NCI-H2171 (cell line): ENCODE data around the gene ZSWIM5.
"Not testable (repeated sequence)": the region's sequence is repeated elsewhere in the genome, so short reads cannot be mapped to it uniquely, and the experiment has no call there.

ENCODE experiments used
- DNase-seq: peaks from one replicate; lab custom pipeline; 2025; lab: John Stamatoyannopoulos, UW

The ZSWIM5 gene

DNA sequence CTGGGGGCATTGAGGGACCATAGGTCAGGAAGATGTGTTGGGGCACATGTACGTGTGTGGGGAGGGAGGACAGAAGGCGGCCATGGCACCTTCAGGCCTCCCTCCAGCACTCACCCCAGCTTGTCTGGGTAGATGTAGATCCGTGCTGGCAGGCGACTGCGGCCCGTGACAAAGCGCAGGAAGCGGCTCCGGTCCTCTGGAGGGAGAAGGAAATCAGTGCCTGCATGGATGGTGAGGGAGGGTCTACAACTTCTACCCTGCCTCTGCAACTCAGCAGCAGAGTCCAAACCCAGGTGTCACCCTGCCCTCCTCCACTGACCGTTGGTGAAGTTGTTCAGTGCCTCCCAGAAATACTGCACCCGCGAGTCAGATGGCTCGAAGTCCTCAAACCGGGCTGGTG lies 202.7 kb downstream of the ZSWIM5 start:
- no peak for DNase-seq

GRCh38 chr1:45002650-45003645 lies 203.5 kb downstream of the ZSWIM5 start:
- no peak for DNase-seq

GRCh38 chr1:45001576-45001975 lies 204.8 kb downstream of the ZSWIM5 start:
- DNase-seq, result not testable (repeated sequence)

- no peak for DNase-seq
Observed at GRCh38 chr1:45001011-45001481, 205.4 kb downstream of the ZSWIM5 start.

DNA sequence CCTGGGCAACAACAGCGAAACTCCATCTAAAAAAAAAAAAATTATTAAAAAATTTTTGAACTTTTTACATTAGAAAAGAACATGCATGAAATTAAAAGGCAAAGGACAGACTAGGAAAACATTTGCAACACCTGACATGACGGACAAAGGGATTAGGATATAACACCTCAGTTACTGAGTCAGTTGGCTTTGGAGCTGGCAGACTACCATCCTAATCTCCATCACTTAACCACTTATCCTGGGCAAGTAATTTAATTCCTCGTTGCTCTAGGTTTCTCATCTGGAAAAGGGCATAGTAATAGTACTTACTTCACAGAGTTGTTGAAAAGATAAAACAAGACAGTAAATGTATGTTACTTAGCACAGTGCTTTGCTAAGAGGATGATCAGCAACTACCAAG lies 207.2 kb downstream of the ZSWIM5 start:
- no peak for DNase-seq

DNA sequence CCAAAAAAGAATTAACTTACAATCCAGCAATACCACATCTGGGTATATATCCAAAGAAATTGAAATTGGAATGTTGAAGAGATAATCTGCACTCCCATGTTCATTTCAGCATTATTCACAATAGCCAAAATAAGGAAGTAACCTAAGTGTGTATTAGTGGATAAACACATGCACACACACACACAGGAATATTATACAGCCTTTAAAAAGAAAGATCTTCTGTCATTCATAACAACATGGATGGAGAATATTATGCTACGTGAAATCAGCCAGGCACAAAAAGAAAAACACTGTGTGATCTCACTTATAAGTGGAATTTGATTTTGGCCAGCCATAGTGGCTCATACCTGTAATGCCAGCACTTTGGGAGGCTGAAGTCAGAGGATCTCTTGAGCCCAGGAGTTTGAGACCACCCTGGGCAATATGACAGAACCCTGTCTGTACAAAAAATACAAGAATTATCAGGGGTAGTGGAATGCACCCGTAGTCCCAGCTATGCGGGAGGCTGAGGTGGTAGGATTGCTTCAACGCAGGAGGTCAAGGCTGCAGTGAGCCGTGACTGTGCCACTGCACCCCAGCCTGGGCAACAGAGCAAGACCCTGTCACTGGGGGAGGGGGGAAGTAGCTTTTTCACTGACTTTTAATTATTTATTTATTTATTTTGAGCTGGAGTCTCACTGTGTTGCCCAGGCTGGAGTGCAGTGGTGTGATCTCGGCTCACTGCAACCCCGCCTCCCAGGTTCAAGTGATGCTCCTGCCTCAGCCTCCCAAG lies 210.8 kb downstream of the ZSWIM5 start:
- no peak for DNase-seq

- DNase-seq, result no peak
Observed at GRCh38 chr1:44994309-44994898, 212.0 kb downstream of the ZSWIM5 start.

GRCh38 chr1:44988531-44989156 lies 217.8 kb downstream of the ZSWIM5 start:
- DNase-seq, result no peak

- DNase-seq, result no peak
Observed at GRCh38 chr1:44985747-44986359, 220.6 kb downstream of the ZSWIM5 start.

DNA sequence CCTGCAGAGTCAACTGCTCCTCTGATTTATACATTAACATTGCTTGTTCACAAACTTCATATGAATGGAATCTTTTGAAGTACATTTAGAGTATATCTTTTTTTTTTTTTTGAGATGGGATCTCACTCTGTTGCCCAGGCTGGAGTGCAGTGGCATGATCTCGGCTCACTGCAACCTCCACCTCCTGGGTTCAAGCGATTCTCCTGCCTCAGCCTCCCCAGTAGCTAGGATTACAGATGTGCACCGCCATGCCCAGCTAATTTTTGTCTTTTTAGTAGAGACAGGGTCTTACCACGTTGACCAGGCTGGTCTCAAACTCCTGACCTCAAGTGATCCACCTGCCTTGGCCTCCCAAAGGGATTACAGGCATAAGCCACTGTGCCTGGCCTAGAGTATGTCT lies 229.0 kb downstream of the ZSWIM5 start:
- DNase-seq, result not testable (repeated sequence)

DNA sequence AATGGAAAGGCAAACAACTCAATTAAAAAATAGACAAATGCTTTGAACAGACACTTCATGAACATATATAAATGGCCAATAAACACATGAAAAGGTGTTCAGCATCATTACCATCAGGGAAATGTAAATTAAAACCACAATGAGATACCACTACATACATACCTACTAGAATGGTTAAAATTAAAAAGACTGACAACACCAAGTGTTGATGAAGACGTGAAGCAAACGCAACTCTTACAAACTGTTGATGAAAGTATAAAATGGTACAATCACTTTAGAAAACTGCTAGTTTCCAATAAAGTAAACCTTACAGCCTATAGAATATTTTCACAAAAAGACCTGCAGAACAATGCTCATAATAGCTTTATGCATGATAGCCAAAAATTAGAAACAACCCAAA lies 230.2 kb downstream of the ZSWIM5 start:
- no peak for DNase-seq

DNA sequence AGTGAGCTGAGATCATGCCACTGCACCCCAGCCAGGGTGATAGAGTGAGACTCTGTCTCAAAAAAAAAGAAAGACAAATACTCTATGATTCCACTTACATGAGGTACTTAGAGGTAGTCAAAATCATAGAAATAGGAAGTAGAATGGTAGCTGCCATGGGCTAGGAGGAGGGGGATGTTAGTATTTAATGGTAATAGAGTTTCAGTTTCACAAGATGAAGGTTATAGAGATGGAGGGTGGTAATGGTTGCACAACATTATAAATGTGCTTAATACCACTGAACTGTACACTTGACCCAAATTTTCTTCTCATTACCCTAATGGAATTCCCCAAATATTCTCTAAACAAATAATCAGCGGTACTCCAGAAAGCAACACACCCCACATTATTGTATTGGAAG lies 232.8 kb downstream of the ZSWIM5 start:
- no peak for DNase-seq

GRCh38 chr1:44970317-44970716 lies 236.1 kb downstream of the ZSWIM5 start:
- DNase-seq, result no peak
